LoVo (cell line): Measurements from ENCODE around the gene EVA1B.

Experiments used
- DNase-seq: peaks from one replicate; pipeline ENCODE4 v3.0.0-alpha.2; 2016; ENCODE audit warnings: low spot score

EVA1B gene

GRCh38 chr1:36320291-36320761 is 3.1 kb downstream of the EVA1B start:
- DNase-seq: no peak

GRCh38 chr1:36309397-36309796 is 14.0 kb downstream of the EVA1B start:
- DNase-seq: no peak

- no peak for DNase-seq
These were observed 15.7 kb downstream of the EVA1B start for GRCh38 chr1:36307601-36308330.

- peak; percentile 96 for DNase-seq
These were observed 16.5 kb downstream of the EVA1B start for GRCh38 chr1:36306902-36307456.

GRCh38 chr1:36306210-36306901 is 17.1 kb downstream of the EVA1B start, which contains the start of gene SH3D21:
SH3D21 (plus strand) TSS chr1:36306368; CDS start chr1:36306421, 53 bp downstream.
- peak; percentile 71 for DNase-seq

GRCh38 chr1:36305915-36306209 is 17.6 kb downstream of the EVA1B start:
- DNase-seq: peak; percentile 11

GRCh38 chr1:36304970-36305914 is 18.2 kb downstream of the EVA1B start:
- DNase-seq: peak; percentile 10

GRCh38 chr1:36304521-36304920 is 18.9 kb downstream of the EVA1B start:
- no peak for DNase-seq

GRCh38 chr1:36303650-36304360 is 19.6 kb downstream of the EVA1B start:
- no peak for DNase-seq

GRCh38 chr1:36303244-36303643 is 20.2 kb downstream of the EVA1B start:
- no peak for DNase-seq

- DNase-seq: no peak
These were observed 22.2 kb downstream of the EVA1B start for GRCh38 chr1:36301220-36301619.

GRCh38 chr1:36300526-36300925 is 22.9 kb downstream of the EVA1B start:
- no peak for DNase-seq

GRCh38 chr1:36298640-36299039 is 24.8 kb downstream of the EVA1B start:
- no peak for DNase-seq

GRCh38 chr1:36297062-36297461 is 26.4 kb downstream of the EVA1B start:
- DNase-seq: no peak

GRCh38 chr1:36295390-36295789 is 28.1 kb downstream of the EVA1B start:
- no peak for DNase-seq

- no peak for DNase-seq
These were observed 35.9 kb downstream of the EVA1B start for GRCh38 chr1:36287595-36287994.

GRCh38 chr1:36286802-36287201 is 36.6 kb downstream of the EVA1B start:
- DNase-seq: no peak

GRCh38 chr1:36285443-36286101 is 37.9 kb downstream of the EVA1B start:
- peak; percentile 62 for DNase-seq

- no peak for DNase-seq
These were observed 38.9 kb downstream of the EVA1B start for GRCh38 chr1:36284517-36284916.

GRCh38 chr1:36284061-36284460 is 39.4 kb downstream of the EVA1B start:
- DNase-seq: no peak

- no peak for DNase-seq
These were observed 43.6 kb downstream of the EVA1B start for GRCh38 chr1:36279789-36280296.
